ENCODE results near the gene ARMCX1.

DNA sequence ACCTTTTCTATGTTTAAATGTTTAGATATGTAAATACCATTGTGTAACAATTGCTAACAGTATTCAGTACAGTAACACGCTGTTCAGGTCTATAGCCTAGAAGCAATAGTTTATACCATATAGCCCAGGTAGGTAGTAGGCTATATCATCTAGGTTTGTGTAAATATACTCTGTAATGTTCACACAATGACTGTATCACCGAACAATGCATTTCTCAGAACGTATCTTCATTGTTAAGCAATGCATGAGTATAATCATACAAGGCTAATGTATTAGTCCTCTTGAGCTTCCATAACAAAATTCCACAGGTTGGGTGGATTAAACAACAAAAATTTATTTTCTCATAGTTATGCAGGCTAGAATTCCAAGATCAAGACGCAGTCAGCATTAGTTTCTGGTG lies 42.4 kb upstream of the ARMCX1 start:
- no peak for TF ChIP-seq GATA2 (IDR thresholded peaks at IDR 0.05; ENCODE audit: low read depth, low read length)
- TF ChIP-seq GATA3 (IDR thresholded peaks at IDR 0.05; ENCODE audit: low read depth, low read length) = no peak

All from SH-SY5Y (cell line).